22Rv1 (cell line): ENCODE results near the gene ZNF362.

Experiments used
- ZFX ChIP-seq: fragments of 450-650 bp; IDR thresholded peaks from 2 replicates; pipeline ENCODE4 v1.6.1; 2017; ENCODE audit warnings: antibody characterized with exemption, borderline replicate concordance
- TF ChIP-seq, protein P1 (sequence below): fragments of 450-650 bp; IDR thresholded peaks from 2 replicates; pipeline ENCODE4 v1.5.1; 2017; ENCODE audit warnings: mild to moderate bottlenecking

DNA sequence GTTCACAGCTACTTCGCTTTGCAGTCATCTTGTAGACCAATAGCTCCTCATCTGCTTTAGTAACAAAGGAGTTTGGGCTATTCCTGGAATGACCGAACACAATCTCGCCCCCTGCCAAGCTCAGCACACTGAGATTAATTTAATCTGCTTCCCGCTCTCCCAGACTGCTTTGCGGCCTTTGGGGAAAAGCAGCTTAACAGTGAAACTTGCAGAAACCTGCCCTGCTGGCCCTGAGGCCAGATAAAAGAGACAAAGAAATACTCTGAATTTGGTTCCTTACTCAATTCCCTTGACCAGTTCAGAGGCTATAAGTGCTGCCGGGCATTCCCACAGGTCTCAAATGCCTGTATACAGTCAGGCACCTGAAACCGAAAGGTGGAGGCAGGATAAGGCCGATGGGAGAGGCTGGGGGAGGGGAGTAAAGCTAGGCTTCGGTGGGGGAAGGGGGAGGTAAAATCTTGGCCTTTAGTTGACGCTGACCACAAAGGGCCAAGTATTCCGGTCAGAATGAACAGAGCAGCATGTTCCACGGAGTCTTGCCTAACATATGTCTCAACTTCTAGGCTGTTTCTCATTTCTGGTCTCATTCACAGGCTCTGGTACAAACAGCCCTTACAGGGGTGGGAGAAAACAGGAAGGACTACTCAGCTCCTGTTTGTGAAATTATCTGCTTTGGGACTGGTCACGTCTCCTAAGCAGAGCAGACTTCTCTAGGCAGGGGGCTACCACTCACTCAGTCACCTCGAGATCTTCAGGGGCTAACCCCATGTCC, 82.3 kb downstream of the ZNF362 start:
- TF ChIP-seq, protein P1, sequence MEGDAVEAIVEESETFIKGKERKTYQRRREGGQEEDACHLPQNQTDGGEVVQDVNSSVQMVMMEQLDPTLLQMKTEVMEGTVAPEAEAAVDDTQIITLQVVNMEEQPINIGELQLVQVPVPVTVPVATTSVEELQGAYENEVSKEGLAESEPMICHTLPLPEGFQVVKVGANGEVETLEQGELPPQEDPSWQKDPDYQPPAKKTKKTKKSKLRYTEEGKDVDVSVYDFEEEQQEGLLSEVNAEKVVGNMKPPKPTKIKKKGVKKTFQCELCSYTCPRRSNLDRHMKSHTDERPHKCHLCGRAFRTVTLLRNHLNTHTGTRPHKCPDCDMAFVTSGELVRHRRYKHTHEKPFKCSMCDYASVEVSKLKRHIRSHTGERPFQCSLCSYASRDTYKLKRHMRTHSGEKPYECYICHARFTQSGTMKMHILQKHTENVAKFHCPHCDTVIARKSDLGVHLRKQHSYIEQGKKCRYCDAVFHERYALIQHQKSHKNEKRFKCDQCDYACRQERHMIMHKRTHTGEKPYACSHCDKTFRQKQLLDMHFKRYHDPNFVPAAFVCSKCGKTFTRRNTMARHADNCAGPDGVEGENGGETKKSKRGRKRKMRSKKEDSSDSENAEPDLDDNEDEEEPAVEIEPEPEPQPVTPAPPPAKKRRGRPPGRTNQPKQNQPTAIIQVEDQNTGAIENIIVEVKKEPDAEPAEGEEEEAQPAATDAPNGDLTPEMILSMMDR, result no peak
- TF ChIP-seq ZFX, result no peak
